Keratinocyte (primary cell): ENCODE data around the gene DNAJC24. TPM values are rescaled to one million over a fixed set of nuclear protein-coding genes. Genes with fewer than 3 reads are reported as not detected.

ENCODE experiments used
- DNase-seq: peaks from one replicate; pipeline ENCODE4 v3.0.0-alpha.2; 2011; ENCODE audit warnings: low read depth, missing footprints, low spot score
- FAIRE-seq: peaks from 2 replicates; lab custom pipeline; 2011; peaks lifted over from hg19 to GRCh38; lab: Jason Lieb, UNC
- H2AFZ ChIP-seq: 2 replicates; pipeline ENCODE4 v1.6.0; 2012; ENCODE audit warnings: low read length, control low read depth, inconsistent platforms; ENCODE audit not compliant: control insufficient read depth
- H3K27ac ChIP-seq: 2 replicates; pipeline ENCODE4 v1.5.1; 2011; ENCODE audit warnings: low read length; ENCODE audit not compliant: control insufficient read depth, insufficient read depth
- H3K27me3 ChIP-seq: 3 replicates; pipeline ENCODE4 v1.6.0; 2011; ENCODE audit warnings: low read length; ENCODE audit not compliant: control insufficient read depth, insufficient read depth; ENCODE audit errors: extremely low read depth
- H3K36me3 ChIP-seq, 2 experiments: 2 replicates in 1 of 2; 3 replicates in 1 of 2; pipeline ENCODE4 v1.5.1; 2011; ENCODE audit warnings: low read length in 2 of 2, mild to moderate bottlenecking in 1 of 2; ENCODE audit not compliant: control insufficient read depth in 2 of 2, insufficient read depth in 2 of 2; ENCODE audit errors: extremely low read depth in 1 of 2
- H3K4me1 ChIP-seq: 3 replicates; pipeline ENCODE4 v1.5.1; 2011; ENCODE audit warnings: low read length; ENCODE audit not compliant: control insufficient read depth, insufficient read depth; ENCODE audit errors: extremely low read depth
- H3K4me2 ChIP-seq: 3 replicates; pipeline ENCODE4 v1.6.0; 2011; ENCODE audit warnings: low read depth, low read length; ENCODE audit not compliant: control insufficient read depth, insufficient read depth; ENCODE audit errors: extremely low read depth
- H3K4me3 ChIP-seq, 3 experiments: fragments of 200-600 bp in 1 of 3; sonication (generic) in 1 of 3; 2 replicates in 2 of 3; 3 replicates in 1 of 3; pipeline ENCODE4 v1.5.1; 2011 to 2016; ENCODE audit warnings: low read length in 3 of 3, mild to moderate bottlenecking in 3 of 3, control low read depth in 2 of 3, inconsistent platforms in 1 of 3, low read depth in 1 of 3, mixed read lengths in 1 of 3, mixed run types in 1 of 3, moderate library complexity in 1 of 3; ENCODE audit not compliant: control insufficient read depth in 2 of 3, insufficient read depth in 2 of 3; ENCODE audit errors: extremely low read depth in 1 of 3
- H3K79me2 ChIP-seq: 2 replicates; pipeline ENCODE4 v1.6.0; 2012; ENCODE audit warnings: low read length; ENCODE audit not compliant: control insufficient read depth, insufficient read depth
- H3K9ac ChIP-seq: 3 replicates; pipeline ENCODE4 v1.6.0; 2011; ENCODE audit warnings: low read length; ENCODE audit not compliant: control insufficient read depth, insufficient read depth; ENCODE audit errors: extremely low read depth
- H3K9me1 ChIP-seq: 3 replicates; pipeline ENCODE4 v1.6.0; 2011; ENCODE audit warnings: low read length; ENCODE audit not compliant: control insufficient read depth, insufficient read depth; ENCODE audit errors: extremely low read depth
- H3K9me3 ChIP-seq: 2 replicates; pipeline ENCODE4 v1.5.1; 2012; ENCODE audit warnings: low read depth, low read length; ENCODE audit not compliant: control insufficient read depth
- H4K20me1 ChIP-seq: 3 replicates; pipeline ENCODE4 v1.6.0; 2011; ENCODE audit warnings: low read length; ENCODE audit not compliant: control insufficient read depth, insufficient read depth; ENCODE audit errors: extremely low read depth
- EZH2 ChIP-seq: IDR thresholded peaks from one replicate; pipeline ENCODE4 v1.6.1; 2012; ENCODE audit warnings: inconsistent platforms, mild to moderate bottlenecking, low read length, moderate library complexity
- dilution Hi-C: fragments of 300-500 bp; cut with MboI; formaldehyde crosslinking; loops from one replicate; pipeline ENCODE4 v1.7.0; 2020; ENCODE audit warnings: low sequenced_read_pairs; ENCODE audit not compliant: extremely low pct_ligation_motif_present
- polyA plus RNA-seq, 5 experiments: library from polyadenylated mRNA; depleted of rRNA in 3 of 5; stranded (reverse) in 3 of 5; stranded (forward) in 1 of 5; unstranded in 1 of 5; fragments of >200 nt; gene quantifications; 1 replicate in 1 of 5; 2 replicates in 3 of 5; 3 replicates in 1 of 5; pipeline versions ENCODE4 v1.2.1 to v1.2.3, GENCODE V29; 2011 to 2012; ENCODE audit warnings: missing spikeins in 2 of 5, low read depth in 1 of 5, low replicate concordance in 1 of 5
- TF ChIP-seq, protein P1 (sequence below), 3 experiments: IDR thresholded peaks in 1 of 3; conservative IDR thresholded peaks in 1 of 3; optimal IDR thresholded peaks in 1 of 3; 2 replicates in 2 of 3; 3 replicates in 1 of 3; pipeline versions ENCODE3 to v1.5.1; 2011; ENCODE audit warnings: low read length in 3 of 3, mild to moderate bottlenecking in 3 of 3, moderate library complexity in 2 of 3, control low read depth in 1 of 3, inconsistent platforms in 1 of 3; ENCODE audit not compliant: insufficient read depth in 2 of 3; ENCODE audit errors: extremely low read depth in 1 of 3

DNAJC24 gene
- polyA plus RNA-seq, 1 donor (not counting 4 experiments of a cell fraction or from before 2014, with no cell fraction given) = 30.3 TPM

DNA sequence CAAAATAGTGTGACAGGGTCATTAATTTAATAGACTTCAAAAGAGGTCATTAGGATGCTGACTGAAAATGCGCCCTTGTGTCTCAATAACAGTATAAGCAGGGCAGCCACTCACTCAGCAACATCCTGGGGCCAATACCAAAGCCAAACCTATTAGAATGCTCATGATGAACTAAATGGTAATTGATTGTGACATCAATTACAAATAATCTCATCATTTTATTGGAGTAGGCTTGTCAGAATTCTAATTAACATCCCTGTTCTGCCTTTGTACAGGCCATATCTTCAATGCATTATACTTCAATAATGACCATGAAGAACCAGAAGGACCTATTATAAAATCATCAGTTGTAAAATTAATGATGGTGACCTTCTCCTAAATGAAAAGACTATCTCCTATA, 64.2 kb downstream of the DNAJC24 start:
- Histone ChIP-seq H3K4me1 (no peaks in the 10 kb centered on the region), H3K27me3 (no peaks in the 10 kb centered on the region), H3K4me3 (no peak overlapping the region), H3K9me3 (no peaks in the 10 kb centered on the region), H2AFZ (no peak overlapping the region), H3K4me2 (no peak overlapping the region), H3K36me3 (no peaks in the 10 kb centered on the region), H3K27ac (no peak overlapping the region), H4K20me1 (no peaks in the 10 kb centered on the region), H3K9ac (no peak overlapping the region), H3K79me2 (no peaks in the 10 kb centered on the region), H3K9me1 (no peaks in the 10 kb centered on the region)
- no peak for FAIRE-seq
- no peak for DNase-seq
- dilution Hi-C loops = no loop called here
- TF ChIP-seq, protein P1, sequence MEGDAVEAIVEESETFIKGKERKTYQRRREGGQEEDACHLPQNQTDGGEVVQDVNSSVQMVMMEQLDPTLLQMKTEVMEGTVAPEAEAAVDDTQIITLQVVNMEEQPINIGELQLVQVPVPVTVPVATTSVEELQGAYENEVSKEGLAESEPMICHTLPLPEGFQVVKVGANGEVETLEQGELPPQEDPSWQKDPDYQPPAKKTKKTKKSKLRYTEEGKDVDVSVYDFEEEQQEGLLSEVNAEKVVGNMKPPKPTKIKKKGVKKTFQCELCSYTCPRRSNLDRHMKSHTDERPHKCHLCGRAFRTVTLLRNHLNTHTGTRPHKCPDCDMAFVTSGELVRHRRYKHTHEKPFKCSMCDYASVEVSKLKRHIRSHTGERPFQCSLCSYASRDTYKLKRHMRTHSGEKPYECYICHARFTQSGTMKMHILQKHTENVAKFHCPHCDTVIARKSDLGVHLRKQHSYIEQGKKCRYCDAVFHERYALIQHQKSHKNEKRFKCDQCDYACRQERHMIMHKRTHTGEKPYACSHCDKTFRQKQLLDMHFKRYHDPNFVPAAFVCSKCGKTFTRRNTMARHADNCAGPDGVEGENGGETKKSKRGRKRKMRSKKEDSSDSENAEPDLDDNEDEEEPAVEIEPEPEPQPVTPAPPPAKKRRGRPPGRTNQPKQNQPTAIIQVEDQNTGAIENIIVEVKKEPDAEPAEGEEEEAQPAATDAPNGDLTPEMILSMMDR (optimal IDR thresholded peaks at IDR 0.05 in 1 of 3, IDR thresholded peaks at IDR 0.05 in 1 of 3, conservative IDR thresholded peaks at IDR 0.05 in 1 of 3; ENCODE audit: extremely low read depth in 1 of 3, insufficient read depth in 2 of 3, low read length in 3 of 3) = no peak
- TF ChIP-seq EZH2 = no peak

DNA sequence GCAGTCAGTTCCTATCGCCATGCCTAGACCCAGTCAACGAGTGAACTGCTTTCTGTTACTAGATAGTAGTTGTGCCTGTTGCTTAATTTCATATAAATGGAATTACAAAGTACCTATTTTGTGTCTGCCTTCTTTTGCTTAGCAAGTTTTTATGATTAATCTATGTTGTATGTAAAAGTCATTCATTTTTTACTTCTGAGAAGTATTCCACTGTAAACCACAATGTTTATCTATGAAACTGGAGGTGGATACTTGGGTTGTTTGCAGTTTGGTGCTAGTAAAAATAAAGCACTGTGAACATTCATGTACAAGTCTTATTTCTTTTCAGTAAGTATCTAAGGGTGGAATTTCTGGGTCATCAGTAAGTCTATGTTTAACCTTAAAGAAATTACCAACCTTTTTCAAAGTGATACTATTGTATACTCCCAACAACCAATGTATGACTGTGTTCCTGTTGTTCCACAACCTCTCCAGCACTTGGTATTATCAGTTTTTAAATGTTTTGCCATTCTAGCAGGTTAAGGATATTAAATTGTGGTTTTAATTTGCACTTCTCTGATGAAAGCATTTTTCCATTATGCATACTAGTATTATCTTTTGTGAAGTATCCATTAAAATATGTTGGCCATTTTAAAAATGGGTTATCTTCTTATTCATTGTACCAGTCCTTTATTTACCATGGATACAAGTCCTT, 68.2 kb downstream of the DNAJC24 start:
- dilution Hi-C loops = no loop called here
- no peak for DNase-seq
- Histone ChIP-seq H3K4me3 (no peak overlapping the region), H3K27ac (no peak overlapping the region), H2AFZ (no peak overlapping the region), H3K79me2 (no peaks in the 10 kb centered on the region), H3K4me2 (no peak overlapping the region), H4K20me1 (no peaks in the 10 kb centered on the region), H3K9me1 (no peaks in the 10 kb centered on the region), H3K9me3 (no peaks in the 10 kb centered on the region), H3K4me1 (no peaks in the 10 kb centered on the region), H3K27me3 (no peaks in the 10 kb centered on the region), H3K9ac (no peak overlapping the region), H3K36me3 (no peaks in the 10 kb centered on the region)
- no peak for FAIRE-seq
- TF ChIP-seq EZH2 = no peak
- TF ChIP-seq, protein P1 (optimal IDR thresholded peaks at IDR 0.05 in 1 of 3, IDR thresholded peaks at IDR 0.05 in 1 of 3, conservative IDR thresholded peaks at IDR 0.05 in 1 of 3; ENCODE audit: extremely low read depth in 1 of 3, insufficient read depth in 2 of 3, low read length in 3 of 3) = no peak
